Keratinocyte (primary cell): Measurements from ENCODE around the gene ITPR2.

Source experiments
- EZH2 ChIP-seq: IDR thresholded peaks from one replicate; pipeline ENCODE4 v1.6.1; 2012; ENCODE audit warnings: inconsistent platforms, mild to moderate bottlenecking, low read length, moderate library complexity
- TF ChIP-seq, protein P1 (sequence below), 3 experiments: IDR thresholded peaks in 1 of 3; conservative IDR thresholded peaks in 1 of 3; optimal IDR thresholded peaks in 1 of 3; 2 replicates in 2 of 3; 3 replicates in 1 of 3; pipeline versions ENCODE3 to v1.5.1; 2011; ENCODE audit warnings: low read length in 3 of 3, mild to moderate bottlenecking in 3 of 3, moderate library complexity in 2 of 3, control low read depth in 1 of 3, inconsistent platforms in 1 of 3; ENCODE audit not compliant: insufficient read depth in 2 of 3; ENCODE audit errors: extremely low read depth in 1 of 3

DNA sequence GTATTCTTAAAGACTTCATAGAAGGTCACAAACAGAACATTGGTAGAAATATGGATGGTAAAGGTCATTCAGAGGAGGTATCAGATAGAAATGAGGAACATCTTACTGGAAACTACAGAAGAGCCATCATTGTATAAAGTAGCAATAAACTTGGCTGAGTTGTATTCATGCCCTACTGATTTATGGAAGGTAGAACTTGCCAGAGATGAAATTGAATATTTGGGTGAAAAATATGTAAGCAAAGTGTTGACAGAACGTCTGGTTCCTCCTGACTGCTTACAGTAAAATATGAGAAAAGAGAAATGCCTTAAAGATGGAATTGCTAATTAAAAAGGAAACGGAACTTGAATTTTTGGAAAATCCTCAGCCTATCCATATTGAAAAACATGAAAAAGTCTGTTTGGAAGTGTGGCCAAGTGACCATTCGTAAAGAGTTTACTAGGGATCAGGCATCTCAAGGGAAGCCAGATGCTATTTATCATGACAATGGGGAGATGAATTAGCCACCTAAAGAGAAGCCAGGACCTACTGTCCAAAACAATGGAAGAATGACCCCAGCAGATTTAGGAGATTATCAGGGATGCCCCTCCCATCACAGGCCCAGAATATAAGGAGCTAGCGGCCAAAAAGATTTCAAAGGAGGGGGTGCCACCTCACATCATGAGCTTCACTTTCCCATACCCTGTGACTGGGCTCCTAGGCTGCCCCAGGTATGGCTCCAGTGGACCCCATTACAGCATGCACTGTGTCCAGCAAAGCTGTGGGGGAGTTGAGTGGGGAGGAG lies 189.3 kb downstream of the ITPR2 start:
- TF ChIP-seq, protein P1, sequence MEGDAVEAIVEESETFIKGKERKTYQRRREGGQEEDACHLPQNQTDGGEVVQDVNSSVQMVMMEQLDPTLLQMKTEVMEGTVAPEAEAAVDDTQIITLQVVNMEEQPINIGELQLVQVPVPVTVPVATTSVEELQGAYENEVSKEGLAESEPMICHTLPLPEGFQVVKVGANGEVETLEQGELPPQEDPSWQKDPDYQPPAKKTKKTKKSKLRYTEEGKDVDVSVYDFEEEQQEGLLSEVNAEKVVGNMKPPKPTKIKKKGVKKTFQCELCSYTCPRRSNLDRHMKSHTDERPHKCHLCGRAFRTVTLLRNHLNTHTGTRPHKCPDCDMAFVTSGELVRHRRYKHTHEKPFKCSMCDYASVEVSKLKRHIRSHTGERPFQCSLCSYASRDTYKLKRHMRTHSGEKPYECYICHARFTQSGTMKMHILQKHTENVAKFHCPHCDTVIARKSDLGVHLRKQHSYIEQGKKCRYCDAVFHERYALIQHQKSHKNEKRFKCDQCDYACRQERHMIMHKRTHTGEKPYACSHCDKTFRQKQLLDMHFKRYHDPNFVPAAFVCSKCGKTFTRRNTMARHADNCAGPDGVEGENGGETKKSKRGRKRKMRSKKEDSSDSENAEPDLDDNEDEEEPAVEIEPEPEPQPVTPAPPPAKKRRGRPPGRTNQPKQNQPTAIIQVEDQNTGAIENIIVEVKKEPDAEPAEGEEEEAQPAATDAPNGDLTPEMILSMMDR (optimal IDR thresholded peaks at IDR 0.05 in 1 of 3, IDR thresholded peaks at IDR 0.05 in 1 of 3, conservative IDR thresholded peaks at IDR 0.05 in 1 of 3; ENCODE audit: extremely low read depth in 1 of 3, insufficient read depth in 2 of 3, low read length in 3 of 3): no peak
- TF ChIP-seq EZH2: no peak
